H9 (cell line): Measurements from ENCODE around the gene PLCG1. TPM values are rescaled to one million over a fixed set of nuclear protein-coding genes. Genes with fewer than 3 reads are reported as not detected.

Source experiments
- DNase-seq: peaks from one replicate; pipeline ENCODE4 v3.0.0-alpha.2; 2017
- H2AFZ ChIP-seq: one replicate; pipeline ENCODE4 v1.6.1; 2013; ENCODE audit warnings: mild to moderate bottlenecking, low read length, control low read depth, moderate library complexity
- H2AK5ac ChIP-seq: 2 replicates; pipeline ENCODE4 v1.6.1; 2013; ENCODE audit warnings: low read length, control low read depth, mixed read lengths; ENCODE audit not compliant: insufficient read length
- H2BK120ac ChIP-seq: one replicate; pipeline ENCODE4 v1.6.1; 2013; ENCODE audit warnings: low read depth, mild to moderate bottlenecking, low read length, control low read depth, inconsistent platforms; ENCODE audit not compliant: poor library complexity, severe bottlenecking
- H2BK12ac ChIP-seq: 2 replicates; pipeline ENCODE4 v1.6.1; 2013; ENCODE audit warnings: low read length, control low read depth, mixed read lengths, low read depth; ENCODE audit not compliant: insufficient read length
- H2BK15ac ChIP-seq: 2 replicates; pipeline ENCODE4 v1.6.1; 2013; ENCODE audit warnings: low read depth, low read length, control low read depth
- H2BK20ac ChIP-seq: one replicate; pipeline ENCODE4 v1.6.1; 2013; ENCODE audit warnings: low read depth, mild to moderate bottlenecking, low read length, control low read depth, inconsistent platforms; ENCODE audit not compliant: poor library complexity, severe bottlenecking
- H2BK5ac ChIP-seq: 2 replicates; pipeline ENCODE4 v1.6.1; 2013; ENCODE audit warnings: low read length, control low read depth, mixed read lengths; ENCODE audit not compliant: insufficient read length
- H3K14ac ChIP-seq: 2 replicates; pipeline ENCODE4 v1.6.1; 2013; ENCODE audit warnings: low read length, control low read depth; ENCODE audit not compliant: insufficient read depth
- H3K18ac ChIP-seq: 2 replicates; pipeline ENCODE4 v1.6.1; 2013; ENCODE audit warnings: low read depth, mild to moderate bottlenecking, mixed read lengths, low read length, control low read depth; ENCODE audit not compliant: insufficient read length
- H3K23ac ChIP-seq: 2 replicates; pipeline ENCODE4 v1.6.1; 2013; ENCODE audit warnings: low read length, control low read depth, mixed read lengths, low read depth; ENCODE audit not compliant: insufficient read length
- H3K23me2 ChIP-seq: 2 replicates; pipeline ENCODE4 v1.6.1; 2013; ENCODE audit warnings: low read depth, mild to moderate bottlenecking, mixed read lengths, low read length, control low read depth; ENCODE audit not compliant: insufficient read length, poor library complexity, severe bottlenecking
- H3K27ac ChIP-seq: 2 replicates; pipeline ENCODE4 v1.5.1; 2013; ENCODE audit warnings: low read length, control low read depth, mixed read lengths, low read depth; ENCODE audit not compliant: insufficient read length
- H3K27me3 ChIP-seq: 2 replicates; pipeline ENCODE4 v1.6.1; 2013; ENCODE audit warnings: low read length, control low read depth, inconsistent platforms; ENCODE audit not compliant: insufficient read depth
- H3K4ac ChIP-seq: 2 replicates; pipeline ENCODE4 v1.6.1; 2013; ENCODE audit warnings: low read depth, mild to moderate bottlenecking, control low read depth, inconsistent platforms, low read length, moderate library complexity
- H3K4me1 ChIP-seq: 2 replicates; pipeline ENCODE4 v1.6.1; 2013; ENCODE audit warnings: low read length, control low read depth, inconsistent platforms; ENCODE audit not compliant: insufficient read depth
- H3K4me2 ChIP-seq: 2 replicates; pipeline ENCODE4 v1.6.1; 2013; ENCODE audit warnings: low read length, control low read depth, mixed read lengths; ENCODE audit not compliant: insufficient read length, insufficient read depth
- H3K56ac ChIP-seq: 2 replicates; pipeline ENCODE4 v1.6.1; 2013; ENCODE audit warnings: low read depth, mild to moderate bottlenecking, mixed read lengths, low read length, control low read depth; ENCODE audit not compliant: insufficient read length
- H3K79me1 ChIP-seq: 2 replicates; pipeline ENCODE4 v1.6.1; 2013; ENCODE audit warnings: low read depth, mild to moderate bottlenecking, moderate library complexity, low read length, control low read depth, inconsistent platforms; ENCODE audit not compliant: insufficient read depth, poor library complexity, severe bottlenecking
- H3K79me2 ChIP-seq: 2 replicates; pipeline ENCODE4 v1.6.1; 2013; ENCODE audit warnings: low read length, control low read depth, inconsistent platforms; ENCODE audit not compliant: insufficient read depth
- H3K9ac ChIP-seq: 2 replicates; pipeline ENCODE4 v1.6.1; 2013; ENCODE audit warnings: low read length, control low read depth, mixed read lengths; ENCODE audit not compliant: insufficient read length; ENCODE audit errors: extremely low read depth
- H3K9me3 ChIP-seq: one replicate; pipeline ENCODE4 v1.6.1; 2013; ENCODE audit warnings: low read depth, low read length, inconsistent platforms; ENCODE audit not compliant: control insufficient read depth
- H3T11ph ChIP-seq: one replicate; pipeline ENCODE4 v1.6.1; 2013; ENCODE audit warnings: mild to moderate bottlenecking, low read length, control low read depth, inconsistent platforms
- H4K20me1 ChIP-seq: one replicate; pipeline ENCODE4 v1.6.1; 2013; ENCODE audit not compliant: control insufficient read depth, insufficient read length, insufficient read depth
- H4K5ac ChIP-seq: 2 replicates; pipeline ENCODE4 v1.6.1; 2013; ENCODE audit warnings: low read depth, mild to moderate bottlenecking, mixed read lengths, low read length, control low read depth; ENCODE audit not compliant: insufficient read length
- H4K8ac ChIP-seq: replicated peaks from 2 replicates; pipeline ENCODE4 v1.6.1; 2013; ENCODE audit warnings: low read length, control low read depth, mixed read lengths, low read depth; ENCODE audit not compliant: insufficient read length
- H4K91ac ChIP-seq: 2 replicates; pipeline ENCODE4 v1.6.1; 2013; ENCODE audit warnings: low read depth, mild to moderate bottlenecking, moderate library complexity, mixed read lengths, low read length, control low read depth; ENCODE audit not compliant: insufficient read length
- H3K27ac Mint-ChIP-seq, 3 experiments: 2 replicates in 2 of 3; 3 replicates in 1 of 3; pipeline ENCODE4 v1.8.0; 2020 to 2021; ENCODE audit warnings: mixed read lengths in 3 of 3, mild to moderate bottlenecking in 1 of 3, moderate library complexity in 1 of 3
- H3K27me3 Mint-ChIP-seq: 2 replicates; pipeline ENCODE4 v1.8.0; 2021; ENCODE audit warnings: low read depth, mild to moderate bottlenecking, moderate library complexity, mixed read lengths
- H3K36me3 Mint-ChIP-seq, 3 experiments: 2 replicates in 2 of 3; 3 replicates in 1 of 3; pipeline ENCODE4 v1.8.0; 2020 to 2021; ENCODE audit warnings: low read depth in 3 of 3, mixed read lengths in 3 of 3; ENCODE audit not compliant: insufficient read depth in 1 of 3
- H3K4me1 Mint-ChIP-seq, 2 experiments: 2 replicates each; pipeline ENCODE4 v1.8.0; 2020; ENCODE audit warnings: mixed read lengths in 2 of 2
- H3K4me3 Mint-ChIP-seq, 2 experiments: 2 replicates in 1 of 2; 3 replicates in 1 of 2; pipeline ENCODE4 v1.8.0; 2020 to 2021; ENCODE audit warnings: mild to moderate bottlenecking in 2 of 2, mixed read lengths in 2 of 2, moderate library complexity in 1 of 2
- H3K9me3 Mint-ChIP-seq, 2 experiments: 2 replicates in 1 of 2; 3 replicates in 1 of 2; pipeline ENCODE4 v1.8.0; 2020; ENCODE audit warnings: mild to moderate bottlenecking in 2 of 2, mixed read lengths in 2 of 2, moderate library complexity in 1 of 2
- CTCF ChIP-seq: fragments of 200-600 bp; sonication (generic); conservative IDR thresholded peaks from 3 replicates; pipeline ENCODE4 v1.8.0; 2021; ENCODE audit warnings: antibody characterized with exemption, mild to moderate bottlenecking
- total RNA-seq: library from RNA; stranded (reverse); gene quantifications from 2 replicates; pipeline ENCODE4 v1.2.1, GENCODE V29; 2021

Gene PLCG1
- total RNA-seq, 1 experiment from 2014 or later, result 171 TPM

- no peaks in the 10 kb centered on the region for H3K4me1 ChIP-seq
- H3T11ph ChIP-seq, result no peak overlapping the region
- H2AFZ ChIP-seq, result no peak overlapping the region
- no peak overlapping the region for H3K27ac ChIP-seq
- no peaks in the 10 kb centered on the region for H3K23me2 ChIP-seq
- H3K18ac ChIP-seq, result no peak overlapping the region
- H3K4me2 ChIP-seq, result no peak overlapping the region
- no peak overlapping the region for H2AK5ac ChIP-seq
- H4K8ac ChIP-seq, result no peak overlapping the region
- Mint-ChIP-seq H3K4me3 (no peak overlapping the region), H3K27ac (no peak overlapping the region), H3K27me3 (no peaks in the 10 kb centered on the region), H3K36me3 (no peaks in the 10 kb centered on the region; a peak in 1 of 7 replicates), H3K4me1 (no peaks in the 10 kb centered on the region; a peak in 1 of 4 replicates), H3K9me3 (peaks cover 0 to 5% of the 10 kb centered on the region in 2 experiments; a peak in 2 of 5 replicates)
- no peaks in the 10 kb centered on the region for H3K27me3 ChIP-seq
- no peak overlapping the region for H3K9ac ChIP-seq
- no peak for TF ChIP-seq CTCF
- no peak overlapping the region for H4K5ac ChIP-seq
- H3K9me3 ChIP-seq, result no peaks in the 10 kb centered on the region
- no peaks in the 10 kb centered on the region for H3K79me1 ChIP-seq
- H2BK12ac ChIP-seq, result no peak overlapping the region
- H2BK15ac ChIP-seq, result no peak overlapping the region
- H3K23ac ChIP-seq, result no peak overlapping the region
- H2BK5ac ChIP-seq, result no peak overlapping the region
- H4K91ac ChIP-seq, result no peak overlapping the region
- no peak overlapping the region for H3K14ac ChIP-seq
- H3K56ac ChIP-seq, result no peak overlapping the region
- H3K4ac ChIP-seq, result no peak overlapping the region
- H4K20me1 ChIP-seq, result no peaks in the 10 kb centered on the region
- H2BK20ac ChIP-seq, result no peak overlapping the region
- no peak for DNase-seq
- H2BK120ac ChIP-seq, result no peak overlapping the region
- H3K79me2 ChIP-seq, result no peaks in the 10 kb centered on the region
Observed at GRCh38 chr20:41187668-41188067, 50.3 kb downstream of the PLCG1 start.
